ENCODE measurements around the gene CARS1. TPM values are rescaled to one million over a fixed set of nuclear protein-coding genes. Genes with fewer than 3 reads are reported as not detected.
A peak's percentile ranks its signal among the peaks of the same experiment; 100 is the strongest.

CARS1 gene
- total and polyA plus RNA-seq, 10 of the 15 experiments (the other 5 are each of a cell fraction or from before 2014, with no cell fraction given) = 7.8 to 60.6 (median 45.7) TPM

GRCh38 chr11:2998073-2998850 lies 59.0 kb downstream of the CARS1 start:
- Histone ChIP-seq H3K9me3 (replicated peaks; ENCODE audit: control insufficient read depth, insufficient read depth, low read length) (no peaks in the 10 kb centered on the region), H3K27ac (ENCODE audit: control insufficient read depth, insufficient read depth) (no peak overlapping the region), H3K79me2 (ENCODE audit: control insufficient read depth, insufficient read depth, low read length) (no peaks in the 10 kb centered on the region), H3K4me2 (ENCODE audit: control insufficient read depth, insufficient read depth) (no peak overlapping the region), H3K9ac (ENCODE audit: control insufficient read depth, insufficient read depth, low read length) (no peak overlapping the region), H2AFZ (ENCODE audit: control insufficient read depth, low read depth, low read length) (no peak overlapping the region), H3K27me3 (replicated peaks in 1 of 2; ENCODE audit: control insufficient read depth in 2 of 2, insufficient read depth in 2 of 2, low read length in 1 of 2) (no peaks in the 10 kb centered on the region), H3K36me3 (ENCODE audit: control insufficient read depth in 2 of 2, insufficient read depth in 2 of 2, low read length in 1 of 2) (peaks cover 3 to 13% of the 10 kb centered on the region in 2 experiments; a peak in 3 of 4 replicates), H4K20me1 (ENCODE audit: control insufficient read depth, insufficient read depth) (no peaks in the 10 kb centered on the region), H3K4me1 (ENCODE audit: control insufficient read depth, insufficient read depth, low read length) (no peaks in the 10 kb centered on the region), H3K4me3 (no peak overlapping the region)
- FAIRE-seq = no peak
- intact Hi-C loops (cut with micrococcal nuclease; ENCODE audit: unreplicated experiment) (no loop called here), in situ Hi-C loops (cut with MboI) (no loop called here)
- no TSS peak for BruUV-seq (replicated peaks)
- no peak for ATAC-seq
- CTCF ChIA-PET = interaction anchor here (0.7 to 1.4 kb wide), 3 partner anchors 9 to 28 kb away, joined by 3 to 4 read pairs (median 3); no protein-coding TSS in a partner anchor
- POLR2A ChIA-PET = interaction anchor here (0.6 to 0.7 kb wide), 2 partner anchors 33 to 574 kb away, joined by 3 to 5 read pairs; no protein-coding TSS in a partner anchor
- no peak for TF ChIP-seq BHLHE40 (IDR thresholded peaks at IDR 0.05; ENCODE audit: borderline replicate concordance in 1 of 2, low read depth in 2 of 2, low read length in 1 of 2)
- TF ChIP-seq KDM1A (IDR thresholded peaks at IDR 0.05; ENCODE audit: borderline replicate concordance) = no peak
- no peak for TF ChIP-seq YBX1 (IDR thresholded peaks at IDR 0.05)
- TF ChIP-seq POLR2A (IDR thresholded peaks at IDR 0.05; ENCODE audit: low read depth, low read length) = peak; percentile 29; the same call in 1 of the 2 replicates
- no peak for DNase-seq (ENCODE audit: low read depth, low spot score)
- RAD21 ChIA-PET (ENCODE audit: unreplicated experiment) = interaction anchor here (1.3 kb wide), 1 partner anchor 93 kb away, joined by 4 read pairs; no protein-coding TSS in a partner anchor
- WGBS (ENCODE audit: insufficient coverage, insufficient replicate concordance, low lambda C conversion rate, missing lambda C conversion rate) = 88% methylated on average over 6 of the region's 7 CpGs
- SMC1A ChIA-PET (ENCODE audit: uncharacterized antibody, unreplicated experiment) = interaction anchor here (0.7 kb wide), 1 partner anchor 22 kb away, joined by 3 read pairs; no protein-coding TSS in a partner anchor

- in situ Hi-C loops (cut with MboI) = no loop called here
- TF ChIP-seq BRCA1 (IDR thresholded peaks at IDR 0.05; ENCODE audit: low read depth, low read length) (no peak), MYB (IDR thresholded peaks at IDR 0.05; ENCODE audit: borderline replicate concordance, low read depth, low read length) (no peak), STAT1 (conservative IDR thresholded peaks at IDR 0.05) (no peak), ZNF384 (IDR thresholded peaks at IDR 0.05; ENCODE audit: borderline replicate concordance, low read depth, low read length) (no peak), NFYA (IDR thresholded peaks at IDR 0.05; ENCODE audit: borderline replicate concordance, low read depth, low read length) (no peak), EZH2 (IDR thresholded peaks at IDR 0.05; ENCODE audit: borderline replicate concordance, control insufficient read depth, low read depth, low read length) (no peak), ZBED1 (IDR thresholded peaks at IDR 0.05; ENCODE audit: borderline replicate concordance) (no peak), FOS (IDR thresholded peaks at IDR 0.05; ENCODE audit: borderline replicate concordance, extremely low read depth, insufficient read length) (no peak), JUNB (IDR thresholded peaks at IDR 0.05) (no peak), MYC (IDR thresholded peaks at IDR 0.05; ENCODE audit: insufficient read depth, insufficient read length, insufficient replicate concordance, low read length, severe bottlenecking) (no peak), RAD21 (IDR thresholded peaks at IDR 0.05; ENCODE audit: insufficient read depth, low read depth, low read length) (no peak), SMAD1 (IDR thresholded peaks at IDR 0.05; ENCODE audit: low read depth, partially characterized antibody) (no peak), TAF1 (IDR thresholded peaks at IDR 0.05; ENCODE audit: borderline replicate concordance, low read depth, low read length) (no peak)
These were observed 59.8 kb downstream of the CARS1 start for GRCh38 chr11:2997406-2997805.

More at GRCh38 chr11:2997406-2997805, 59.8 kb downstream of the CARS1 start:
- no peak overlapping the region for H3K9ac ChIP-seq (ENCODE audit: control insufficient read depth, insufficient read depth, low read length)
- peaks cover 3 to 10% of the 10 kb centered on the region in 2 experiments; a peak in 3 of 4 replicates for H3K36me3 ChIP-seq (ENCODE audit: control insufficient read depth in 2 of 2, insufficient read depth in 2 of 2, low read length in 1 of 2)
- H3K4me3 ChIP-seq = no peak overlapping the region
- no peaks in the 10 kb centered on the region for H3K79me2 ChIP-seq (ENCODE audit: control insufficient read depth, insufficient read depth, low read length)
- FAIRE-seq (no peak), DNase-seq (ENCODE audit: low read depth, low spot score) (no peak), ATAC-seq (no peak)
- H3K4me2 ChIP-seq (ENCODE audit: control insufficient read depth, insufficient read depth) = no peak overlapping the region
- H3K27ac ChIP-seq (ENCODE audit: control insufficient read depth, insufficient read depth) = no peak overlapping the region
- SMC1A ChIA-PET (ENCODE audit: uncharacterized antibody, unreplicated experiment) = interaction anchor here (0.7 kb wide), 1 partner anchor 21 kb away, joined by 3 read pairs; no protein-coding TSS in a partner anchor
- RAD21 ChIA-PET (ENCODE audit: unreplicated experiment) = interaction anchor here (1.3 kb wide), 1 partner anchor 94 kb away, joined by 4 read pairs; no protein-coding TSS in a partner anchor
- H2AFZ ChIP-seq (ENCODE audit: control insufficient read depth, low read depth, low read length) = no peak overlapping the region
- H3K4me1 ChIP-seq (ENCODE audit: control insufficient read depth, insufficient read depth, low read length) = no peaks in the 10 kb centered on the region
- H4K20me1 ChIP-seq (ENCODE audit: control insufficient read depth, insufficient read depth) = no peaks in the 10 kb centered on the region
- no peaks in the 10 kb centered on the region for H3K9me3 ChIP-seq (replicated peaks; ENCODE audit: control insufficient read depth, insufficient read depth, low read length)
- 97% methylated on average over 4 of the region's 4 CpGs for WGBS (ENCODE audit: insufficient coverage, insufficient replicate concordance, low lambda C conversion rate, missing lambda C conversion rate)
- H3K27me3 ChIP-seq (replicated peaks in 1 of 2; ENCODE audit: control insufficient read depth in 2 of 2, insufficient read depth in 2 of 2, low read length in 1 of 2) = no peaks in the 10 kb centered on the region
- CTCF ChIA-PET = interaction anchor here (0.8 to 1.0 kb wide), 3 partner anchors 12 to 94 kb away, joined by 3 to 4 read pairs (median 3); no protein-coding TSS in a partner anchor
- intact Hi-C loops (cut with micrococcal nuclease; ENCODE audit: unreplicated experiment) = no loop called here
- POLR2A ChIA-PET = interaction anchor here (0.7 kb wide), 1 partner anchor 575 kb away, joined by 5 read pairs; no protein-coding TSS in a partner anchor
- no TSS peak for BruUV-seq (replicated peaks)

All from GM12878 (cell line).